HG03439 (cell line): Measurements from ENCODE around the gene HSP90B1.

Experiments used
- ATAC-seq: cut with Tn5 transposase; IDR thresholded peaks from one replicate; pipeline ENCODE4 v1.9.1; 2021; ENCODE audit warnings: mild to moderate bottlenecking, moderate library complexity; ENCODE audit not compliant: unreplicated experiment

HSP90B1 gene

GRCh38 chr12:103969391-103969790 lies 39.2 kb downstream of the HSP90B1 start:
- no peak for ATAC-seq

DNA sequence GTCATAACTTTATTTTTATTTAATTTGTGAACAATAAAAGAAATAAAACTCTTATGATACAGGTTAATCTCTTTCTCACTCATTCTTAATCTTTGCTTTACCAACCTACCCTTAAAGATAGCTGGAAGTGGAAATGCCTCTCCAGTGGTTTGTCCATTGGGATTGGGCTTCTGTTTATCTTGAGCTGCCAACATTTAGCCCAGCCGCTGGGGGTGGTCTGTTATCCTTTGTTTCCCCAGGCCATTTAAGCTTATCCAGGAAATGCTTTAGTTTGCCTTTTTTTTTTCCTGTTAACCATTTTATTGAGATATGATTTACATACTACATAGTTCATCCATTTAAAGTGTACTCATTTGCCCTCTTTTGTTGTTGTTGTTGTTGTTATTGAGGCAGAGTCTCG lies 43.7 kb downstream of the HSP90B1 start:
- ATAC-seq = no peak

DNA sequence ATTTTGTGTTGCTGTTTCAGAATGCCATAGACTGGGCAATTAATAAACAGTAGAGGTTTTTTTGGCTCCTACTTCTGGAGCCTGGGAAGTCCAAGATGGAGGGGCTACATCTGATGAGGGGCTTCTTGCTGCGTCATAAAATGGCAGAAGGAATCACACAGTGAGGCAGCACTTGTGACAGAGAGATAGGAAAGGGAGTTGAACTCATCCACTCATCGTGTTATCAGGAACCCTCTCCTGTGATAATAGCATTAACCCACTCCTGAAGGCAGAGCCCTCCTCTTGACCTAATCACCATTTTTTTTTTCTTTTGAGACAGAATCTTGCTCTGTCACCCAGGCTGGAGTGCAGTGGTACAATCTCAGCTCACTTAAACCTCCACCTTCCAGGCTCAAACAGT lies 45.2 kb downstream of the HSP90B1 start:
- no peak for ATAC-seq

GRCh38 chr12:103978384-103978982 lies 48.3 kb downstream of the HSP90B1 start:
- no peak for ATAC-seq

- ATAC-seq = no peak
Measured at GRCh38 chr12:103986829-103987228, 56.6 kb downstream of the HSP90B1 start.

- no peak for ATAC-seq
Measured at GRCh38 chr12:103994235-103994634, 64.0 kb downstream of the HSP90B1 start.

DNA sequence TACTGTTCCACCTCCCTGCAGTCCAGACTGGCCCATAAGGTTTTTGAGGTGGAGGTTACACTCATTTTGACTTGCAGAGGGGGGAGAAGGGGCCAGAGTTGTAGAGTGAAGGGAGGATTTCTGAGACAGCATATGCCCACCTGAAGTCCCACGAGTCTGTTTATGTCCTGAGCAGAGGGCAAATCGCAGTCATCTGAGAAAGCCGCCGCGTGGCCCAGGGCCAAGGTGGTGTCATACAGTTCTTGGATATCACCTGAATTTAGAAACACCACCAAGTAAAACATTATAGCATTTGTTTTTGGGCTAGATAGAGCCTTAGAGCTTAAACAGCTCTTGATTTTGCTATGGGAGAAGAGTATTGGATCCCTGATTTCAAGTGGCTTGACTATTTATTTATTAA lies 66.4 kb downstream of the HSP90B1 start:
- ATAC-seq = no peak

GRCh38 chr12:103997286-103997900 lies 67.2 kb downstream of the HSP90B1 start:
- ATAC-seq = no peak
